Sigmoid colon (tissue), 3 donors: ENCODE data around the gene EP300.

Experiments used
- POLR2A ChIP-seq, 2 donors: fragments of 450-650 bp; IDR thresholded peaks; one replicate each; pipeline ENCODE4 v1.6.1; 2016; ENCODE audit warnings: antibody characterized with exemption in 2 of 2, mild to moderate bottlenecking in 2 of 2, moderate library complexity in 2 of 2
- TF ChIP-seq, protein P1 (sequence below), 4 experiments: fragments of 450-650 bp in 3 of 4; fragments of 200-600 bp in 1 of 4; IDR thresholded peaks; one replicate each; pipeline ENCODE4 v1.5.1; 2016 to 2019; ENCODE audit warnings: antibody characterized with exemption in 4 of 4, mild to moderate bottlenecking in 3 of 4, moderate library complexity in 2 of 4

DNA sequence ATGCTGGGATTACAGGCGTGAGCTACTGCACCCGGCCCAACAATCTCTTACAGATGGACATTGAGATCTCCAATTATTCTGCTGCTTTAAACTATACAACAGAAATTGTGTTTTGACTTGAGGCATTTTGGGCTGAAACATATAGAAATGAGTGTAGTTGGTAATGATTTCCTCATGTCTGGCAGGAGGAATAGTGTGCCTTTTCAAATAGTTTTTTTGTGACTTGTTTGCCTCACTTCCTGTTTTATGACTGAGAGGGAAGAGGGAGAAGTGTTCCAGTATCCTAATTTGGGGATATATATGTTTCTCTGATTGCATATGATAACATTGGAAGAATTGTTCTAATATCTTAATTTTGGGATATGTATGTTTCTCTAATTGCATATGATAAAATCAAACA is 40.2 kb downstream of the EP300 start:
- TF ChIP-seq, protein P1, sequence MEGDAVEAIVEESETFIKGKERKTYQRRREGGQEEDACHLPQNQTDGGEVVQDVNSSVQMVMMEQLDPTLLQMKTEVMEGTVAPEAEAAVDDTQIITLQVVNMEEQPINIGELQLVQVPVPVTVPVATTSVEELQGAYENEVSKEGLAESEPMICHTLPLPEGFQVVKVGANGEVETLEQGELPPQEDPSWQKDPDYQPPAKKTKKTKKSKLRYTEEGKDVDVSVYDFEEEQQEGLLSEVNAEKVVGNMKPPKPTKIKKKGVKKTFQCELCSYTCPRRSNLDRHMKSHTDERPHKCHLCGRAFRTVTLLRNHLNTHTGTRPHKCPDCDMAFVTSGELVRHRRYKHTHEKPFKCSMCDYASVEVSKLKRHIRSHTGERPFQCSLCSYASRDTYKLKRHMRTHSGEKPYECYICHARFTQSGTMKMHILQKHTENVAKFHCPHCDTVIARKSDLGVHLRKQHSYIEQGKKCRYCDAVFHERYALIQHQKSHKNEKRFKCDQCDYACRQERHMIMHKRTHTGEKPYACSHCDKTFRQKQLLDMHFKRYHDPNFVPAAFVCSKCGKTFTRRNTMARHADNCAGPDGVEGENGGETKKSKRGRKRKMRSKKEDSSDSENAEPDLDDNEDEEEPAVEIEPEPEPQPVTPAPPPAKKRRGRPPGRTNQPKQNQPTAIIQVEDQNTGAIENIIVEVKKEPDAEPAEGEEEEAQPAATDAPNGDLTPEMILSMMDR (IDR thresholded peaks at IDR 0.05): no peak
- no peak for TF ChIP-seq POLR2A (IDR thresholded peaks at IDR 0.05)
